GM21390 (cell line): ENCODE results near the gene DIAPH3.

Source experiments
- ATAC-seq: cut with Tn5 transposase; IDR thresholded peaks from one replicate; pipeline ENCODE4 v1.9.1; 2021; ENCODE audit not compliant: unreplicated experiment

DIAPH3 gene

GRCh38 chr13:59643906-59644626 lies 519.7 kb downstream of the DIAPH3 start:
- no peak for ATAC-seq

DNA sequence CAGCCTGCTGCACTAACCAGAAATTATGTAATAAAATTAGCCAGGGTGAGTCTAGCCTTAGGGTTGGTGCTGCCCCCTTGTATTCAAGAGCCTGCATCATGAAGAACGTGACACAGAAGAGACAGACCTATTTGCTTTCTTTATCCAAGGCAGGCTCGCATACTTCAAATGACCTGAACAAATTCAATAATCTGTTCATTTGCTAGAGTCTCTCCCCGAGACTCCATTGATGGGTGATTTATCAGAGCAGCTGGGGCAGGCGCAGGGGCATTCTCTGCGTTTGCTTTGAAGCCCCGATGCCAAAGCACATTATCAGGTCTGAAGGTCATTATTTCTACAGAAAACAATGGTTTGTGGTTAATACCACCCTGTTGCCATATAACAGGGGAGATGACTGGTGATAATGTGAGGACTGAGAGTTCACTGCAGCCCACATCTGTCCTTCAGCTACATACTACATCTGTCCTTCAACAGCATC lies 520.3 kb downstream of the DIAPH3 start:
- ATAC-seq = no peak

GRCh38 chr13:59641817-59642216 lies 521.9 kb downstream of the DIAPH3 start:
- ATAC-seq = no peak

DNA sequence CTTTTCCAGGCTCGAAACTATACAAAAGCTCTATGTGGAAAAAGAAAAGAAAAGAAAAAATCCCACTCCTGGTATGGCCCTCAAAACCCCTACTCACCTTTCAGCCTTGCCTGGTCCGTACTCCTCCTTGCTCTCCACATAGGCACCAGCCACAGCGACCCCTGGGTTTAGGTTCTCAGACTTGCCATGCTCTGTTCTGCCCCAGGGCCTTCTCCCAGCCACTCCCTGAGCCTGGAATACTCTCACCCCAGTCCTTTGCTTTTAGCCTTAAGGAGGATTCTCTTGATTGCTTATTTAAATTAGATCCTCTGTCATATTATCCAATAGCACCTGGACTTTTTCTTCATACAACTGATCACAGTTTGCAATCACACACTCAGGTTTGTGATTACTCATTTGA lies 522.5 kb downstream of the DIAPH3 start:
- ATAC-seq = no peak

- no peak for ATAC-seq
Measured at GRCh38 chr13:59638404-59638803, 525.3 kb downstream of the DIAPH3 start.

- no peak for ATAC-seq
Measured at GRCh38 chr13:59635589-59635988, 528.1 kb downstream of the DIAPH3 start.

GRCh38 chr13:59633290-59633689 lies 530.4 kb downstream of the DIAPH3 start:
- no peak for ATAC-seq

GRCh38 chr13:59631271-59631670 lies 532.5 kb downstream of the DIAPH3 start:
- ATAC-seq = no peak

GRCh38 chr13:59625111-59625510 lies 538.6 kb downstream of the DIAPH3 start:
- no peak for ATAC-seq

DNA sequence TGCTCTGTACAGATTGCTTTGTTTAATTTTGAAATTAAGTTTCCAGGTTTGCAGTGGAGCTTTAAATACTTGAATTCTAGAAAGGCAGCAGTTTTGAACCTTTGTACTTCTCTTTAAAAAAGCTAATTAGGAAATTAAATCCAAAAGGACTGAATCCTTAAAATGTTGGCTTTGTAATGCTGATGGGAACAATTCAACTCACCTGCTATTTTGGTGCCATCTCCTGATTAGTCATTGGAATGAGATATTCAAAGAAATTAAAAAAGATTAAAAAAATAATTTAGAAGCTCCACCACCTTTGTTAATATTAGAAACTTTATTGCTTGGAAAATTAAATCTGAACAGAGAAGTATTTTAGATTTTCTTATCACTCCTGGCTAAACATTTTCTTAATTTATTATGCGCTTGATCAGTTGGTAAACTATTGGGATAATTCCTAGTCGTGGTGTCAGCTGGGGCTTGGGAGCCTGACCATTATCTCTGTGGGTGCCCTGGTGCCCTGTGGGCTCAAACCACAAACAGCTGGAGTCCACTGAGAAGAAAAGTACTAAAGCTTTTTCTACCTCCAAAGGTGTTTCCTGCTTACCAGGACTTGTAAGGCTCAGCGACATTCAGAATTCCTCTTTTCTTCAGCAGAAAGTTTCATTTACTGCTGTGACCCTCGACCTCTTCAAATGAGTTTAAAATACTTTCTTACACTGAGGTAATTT lies 540.4 kb downstream of the DIAPH3 start:
- ATAC-seq = no peak

DNA sequence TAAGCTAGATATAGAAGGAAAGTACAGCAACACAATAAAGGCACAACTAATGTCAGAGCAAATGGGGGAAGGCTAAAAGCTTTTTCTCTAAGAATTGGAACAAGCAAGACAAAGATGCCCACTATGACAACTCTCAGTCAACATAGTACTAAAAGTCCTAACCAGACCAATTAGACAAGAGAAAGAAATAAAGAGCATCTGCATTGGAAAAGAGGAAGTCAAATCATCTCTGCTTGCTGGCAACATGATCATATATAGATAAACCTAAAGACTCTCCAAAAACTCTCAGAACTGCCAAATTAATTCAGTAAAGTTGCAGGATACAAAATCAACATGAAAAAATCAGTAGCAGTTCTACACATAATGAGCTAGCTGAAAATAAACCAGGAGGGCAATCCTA lies 542.0 kb downstream of the DIAPH3 start:
- no peak for ATAC-seq
